ENCODE measurements around the gene KIAA0232.

The KIAA0232 gene

DNA sequence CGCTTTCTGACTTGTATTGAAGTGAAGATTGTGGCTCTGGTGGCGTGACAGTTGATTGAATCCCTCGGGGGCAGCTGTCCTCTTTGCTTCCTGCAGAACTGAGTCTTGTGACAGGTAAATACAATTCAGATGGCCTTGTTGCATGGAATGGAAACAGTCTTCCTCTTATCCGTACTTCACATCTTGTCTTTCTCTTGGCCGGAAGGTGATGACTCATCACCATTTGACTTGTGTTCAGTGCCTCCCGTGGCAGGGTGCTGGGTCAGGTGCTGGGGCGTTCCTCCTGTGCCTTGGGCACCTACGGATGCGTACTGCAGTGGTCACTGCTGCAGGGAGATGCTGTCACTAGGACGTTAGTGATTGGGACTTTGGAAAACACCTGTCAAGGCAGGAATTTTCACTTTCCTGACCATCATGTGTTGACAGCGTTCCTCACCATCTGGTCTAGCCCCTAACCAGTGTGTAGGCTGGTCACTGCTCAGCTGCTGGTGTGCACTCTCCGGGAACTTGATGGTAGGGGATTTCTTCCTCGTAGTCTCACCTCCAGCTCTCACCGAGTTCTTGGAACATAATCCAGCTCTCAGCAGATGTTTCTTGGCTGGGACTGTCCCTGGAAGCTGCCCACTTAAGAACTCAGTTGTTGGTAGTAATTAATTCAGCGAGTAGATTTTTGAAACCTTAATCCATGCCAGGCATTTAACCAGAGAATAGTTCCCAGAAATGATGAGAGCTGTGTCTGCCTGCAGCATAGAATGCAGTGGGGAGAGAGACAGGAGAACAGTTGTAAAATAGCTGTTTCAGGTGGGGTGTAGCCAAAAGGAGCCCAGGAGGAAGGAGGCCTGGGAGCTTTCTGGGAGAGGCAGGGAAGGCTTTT lies 134.3 kb downstream of the KIAA0232 start:
- DNase-seq (ENCODE audit: low spot score): peak; percentile 41

DNA sequence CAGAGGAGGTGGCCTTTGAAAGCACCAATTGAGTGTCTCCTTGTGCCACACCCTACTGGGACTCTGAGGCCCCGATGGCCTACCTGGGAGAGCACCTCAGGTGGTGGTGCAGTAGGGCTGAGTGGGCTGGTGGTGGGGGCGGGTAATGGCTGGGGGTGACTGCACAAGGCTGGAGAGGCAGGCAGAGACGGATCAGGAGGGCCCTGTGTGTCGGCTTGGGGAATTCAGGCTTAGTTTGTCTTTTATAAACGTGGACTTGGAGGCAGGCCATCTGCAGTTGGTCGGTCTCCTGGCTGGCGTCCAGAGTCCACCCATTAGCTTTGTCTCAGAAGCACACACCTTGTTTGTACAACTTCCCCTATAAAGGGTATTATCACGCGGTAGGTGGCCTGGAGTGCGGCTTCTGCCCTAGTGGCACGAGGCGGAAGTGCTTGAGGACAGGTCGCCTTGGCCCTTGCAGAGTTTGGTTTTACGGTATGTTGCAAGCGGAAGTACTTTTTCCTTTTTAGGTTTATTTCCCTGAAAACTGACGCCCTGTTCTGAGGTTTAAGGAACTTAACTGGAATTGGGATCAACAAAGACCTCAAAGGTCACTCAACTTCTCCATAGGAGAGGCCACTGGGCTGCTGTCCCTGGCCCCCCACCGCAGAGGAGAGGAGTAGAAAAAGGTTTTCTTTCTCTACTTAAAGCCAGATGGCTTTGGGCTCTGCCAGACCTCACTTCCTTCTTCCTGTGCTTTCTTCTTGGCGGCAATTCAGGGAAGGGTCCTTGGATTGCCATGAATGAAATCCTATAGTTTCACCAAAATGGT lies 135.1 kb downstream of the KIAA0232 start:
- peak; percentile 64 for DNase-seq (ENCODE audit: low spot score)

DNA sequence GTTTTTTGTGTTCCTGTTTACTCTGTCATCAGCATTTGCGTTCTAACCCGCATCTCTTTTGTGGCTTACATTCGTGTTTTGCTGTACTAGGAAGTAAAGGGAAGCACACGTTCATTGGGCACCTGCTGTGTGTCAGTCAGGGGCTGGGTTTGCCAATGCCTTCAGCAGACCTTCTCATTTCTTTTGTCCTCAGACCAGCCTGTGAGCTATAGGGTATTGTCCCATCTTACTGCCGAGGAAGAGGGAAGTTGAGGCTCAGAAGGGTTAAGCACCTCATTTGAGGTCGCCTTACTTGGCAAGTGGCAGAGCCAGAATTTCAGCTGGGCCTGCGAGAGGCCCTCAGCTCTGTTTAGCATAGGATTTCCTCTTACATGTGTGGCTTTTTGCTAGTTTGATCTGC lies 135.8 kb downstream of the KIAA0232 start:
- no peak for DNase-seq (ENCODE audit: low spot score)

DNA sequence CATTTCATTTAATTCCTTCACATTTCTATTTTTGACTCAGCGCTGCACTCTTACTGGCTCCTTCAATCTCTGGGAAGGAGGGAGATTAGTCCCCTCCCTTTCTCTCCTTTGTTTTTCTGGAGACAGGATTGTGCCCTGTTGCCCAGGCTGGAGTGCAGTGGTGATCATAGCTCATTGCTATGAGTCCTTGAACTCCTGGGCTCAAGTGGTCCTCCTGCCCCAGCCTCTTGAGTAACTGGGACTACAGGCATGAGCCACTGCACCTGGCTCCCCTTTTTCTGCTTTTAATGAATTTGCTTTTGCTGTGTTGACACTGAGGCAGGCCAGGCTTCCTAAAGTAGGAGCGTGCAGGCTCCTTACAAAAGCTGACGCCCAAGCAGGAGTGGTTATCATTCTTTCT lies 137.6 kb downstream of the KIAA0232 start:
- no peak for DNase-seq (ENCODE audit: low spot score)

DNA sequence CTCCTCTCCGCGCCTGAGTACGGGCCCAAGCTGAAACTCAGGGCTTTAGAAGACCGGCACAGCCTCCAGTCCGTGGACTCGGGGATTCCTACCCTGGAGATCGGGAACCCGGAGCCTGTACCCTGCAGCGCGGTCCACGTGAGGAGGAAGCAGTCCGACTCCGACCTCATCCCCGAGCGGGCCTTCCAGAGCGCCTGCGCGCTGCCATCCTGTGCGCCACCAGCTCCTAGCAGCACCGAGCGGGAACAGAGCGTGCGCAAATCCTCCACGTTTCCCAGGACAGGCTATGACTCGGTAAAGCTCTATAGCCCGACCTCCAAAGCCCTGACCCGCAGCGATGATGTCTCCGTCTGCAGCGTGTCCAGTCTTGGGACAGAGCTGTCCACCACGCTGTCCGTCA lies 141.0 kb downstream of the KIAA0232 start:
- no peak for DNase-seq (ENCODE audit: low spot score)

DNA sequence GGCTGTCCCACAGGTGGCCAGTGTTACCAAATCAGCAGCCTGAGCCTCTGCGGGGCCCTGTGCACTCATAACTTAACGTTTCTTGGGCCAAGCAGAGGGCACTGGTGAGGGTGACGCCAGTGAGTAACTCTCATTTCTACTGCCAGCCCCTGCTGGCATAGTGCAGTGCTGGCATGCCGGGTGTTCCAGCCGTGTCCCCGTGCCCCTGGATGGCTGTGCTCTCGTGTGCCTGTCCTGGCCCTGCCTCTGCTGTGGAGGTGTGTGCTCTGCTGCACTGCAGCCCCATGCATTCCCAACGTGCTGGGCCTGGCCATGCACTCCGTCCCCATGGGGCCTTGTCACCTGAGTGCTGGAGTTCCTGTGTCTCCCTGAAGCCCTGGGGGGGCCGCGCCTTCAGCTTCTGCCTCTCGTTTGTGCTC lies 141.8 kb downstream of the KIAA0232 start:
- no peak for DNase-seq (ENCODE audit: low spot score)

DNA sequence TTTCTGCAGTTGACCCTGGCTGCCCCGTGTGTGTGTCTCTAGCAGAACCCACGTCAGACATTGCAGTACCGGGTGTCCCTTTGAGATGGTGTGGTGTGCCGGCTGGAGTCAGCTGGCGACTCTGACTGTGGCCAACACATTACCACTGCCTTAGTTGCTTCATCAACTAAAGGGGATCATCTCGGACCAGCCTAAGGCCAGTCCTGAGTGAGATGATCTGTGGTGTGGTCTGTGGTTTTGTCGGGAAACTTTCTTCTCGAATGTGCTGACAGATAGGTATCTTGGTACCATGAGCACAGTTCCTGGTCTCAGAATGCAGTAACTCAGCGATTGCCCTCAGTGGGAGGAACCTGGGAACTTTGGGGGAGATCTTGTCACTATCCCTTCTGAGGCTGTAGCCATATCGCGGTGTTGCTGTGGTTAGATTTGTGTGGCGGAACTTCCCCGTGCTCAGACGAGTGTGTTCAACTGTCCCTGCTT lies 142.9 kb downstream of the KIAA0232 start:
- no peak for DNase-seq (ENCODE audit: low spot score)

DNA sequence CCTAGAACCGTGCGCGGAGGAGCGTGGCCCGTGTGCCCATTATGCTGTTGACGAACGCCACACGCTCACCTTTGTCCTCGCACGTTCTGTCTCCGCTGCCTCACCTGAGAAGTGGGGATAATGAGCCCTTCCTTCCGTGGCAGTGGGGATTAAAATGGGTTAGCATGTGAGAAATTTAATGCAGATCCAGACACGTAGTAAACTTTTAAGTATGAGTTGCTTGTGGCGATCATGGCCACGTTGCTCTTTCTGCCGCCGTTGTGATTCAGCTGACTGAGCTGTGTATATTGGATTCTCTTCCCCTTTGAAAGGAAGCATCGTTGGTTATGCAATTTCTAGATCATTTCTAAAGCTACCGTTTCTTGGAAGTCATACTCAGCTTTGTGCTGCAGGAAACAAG lies 143.6 kb downstream of the KIAA0232 start:
- DNase-seq (ENCODE audit: low spot score): no peak

DNA sequence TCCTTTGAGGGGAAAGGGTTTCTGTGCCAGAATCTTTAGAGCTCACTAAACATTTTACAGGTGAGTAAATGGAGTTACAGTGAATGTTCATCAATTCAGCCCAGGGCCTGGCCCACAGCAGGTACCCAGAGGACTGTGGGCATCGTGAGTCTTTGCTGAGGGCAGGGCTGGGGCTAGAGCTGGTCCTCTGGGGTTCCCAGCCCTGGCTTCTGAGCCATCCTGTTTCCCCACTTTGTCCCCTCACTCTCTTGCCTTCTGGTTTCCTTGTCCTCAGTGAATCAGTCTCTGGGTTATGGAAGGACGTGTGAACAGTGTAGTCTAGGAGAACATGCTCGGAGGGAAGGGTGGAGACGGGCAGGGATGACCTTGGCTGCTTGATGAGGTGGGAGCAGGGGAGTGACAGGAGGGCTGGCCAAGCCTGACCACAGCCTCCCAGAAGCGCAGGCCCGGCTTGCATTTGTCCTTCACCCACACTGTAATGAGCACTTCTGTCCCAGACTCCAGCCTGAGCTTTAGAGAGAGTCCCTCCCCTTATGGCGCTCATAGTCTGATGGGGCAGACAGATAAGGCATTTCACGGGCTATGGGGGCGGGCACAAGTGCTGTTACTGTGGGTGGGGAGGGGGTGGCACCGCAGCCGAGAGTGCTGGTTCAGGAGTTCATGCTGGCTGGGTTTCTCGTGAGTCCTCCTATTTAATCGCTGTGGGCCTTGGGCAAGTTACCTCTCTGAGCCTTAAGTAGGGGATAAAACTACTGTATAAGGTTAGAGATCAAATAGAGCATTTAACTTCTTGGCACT lies 144.4 kb downstream of the KIAA0232 start:
- DNase-seq (ENCODE audit: low spot score): no peak

DNA sequence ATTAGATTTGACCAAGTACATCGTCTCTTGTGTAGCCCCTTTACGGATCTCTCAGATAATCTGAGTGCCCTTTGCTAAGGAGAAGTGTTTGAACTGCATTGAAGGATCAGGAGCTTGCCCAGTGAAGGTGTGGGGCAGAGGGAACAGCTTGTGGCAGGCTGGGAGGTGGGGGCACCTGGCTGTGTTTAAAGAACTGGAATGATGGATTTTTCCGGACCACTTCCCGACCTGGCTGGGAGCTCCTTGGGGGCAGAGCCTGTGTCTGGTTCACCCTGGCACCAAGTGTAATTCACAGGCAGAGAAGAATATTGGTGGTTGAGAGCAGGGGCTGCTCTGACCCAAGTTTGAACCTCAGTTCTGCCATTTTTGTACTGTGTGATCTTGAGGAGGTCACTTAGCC lies 145.6 kb downstream of the KIAA0232 start:
- no peak for DNase-seq (ENCODE audit: low spot score)

DNA sequence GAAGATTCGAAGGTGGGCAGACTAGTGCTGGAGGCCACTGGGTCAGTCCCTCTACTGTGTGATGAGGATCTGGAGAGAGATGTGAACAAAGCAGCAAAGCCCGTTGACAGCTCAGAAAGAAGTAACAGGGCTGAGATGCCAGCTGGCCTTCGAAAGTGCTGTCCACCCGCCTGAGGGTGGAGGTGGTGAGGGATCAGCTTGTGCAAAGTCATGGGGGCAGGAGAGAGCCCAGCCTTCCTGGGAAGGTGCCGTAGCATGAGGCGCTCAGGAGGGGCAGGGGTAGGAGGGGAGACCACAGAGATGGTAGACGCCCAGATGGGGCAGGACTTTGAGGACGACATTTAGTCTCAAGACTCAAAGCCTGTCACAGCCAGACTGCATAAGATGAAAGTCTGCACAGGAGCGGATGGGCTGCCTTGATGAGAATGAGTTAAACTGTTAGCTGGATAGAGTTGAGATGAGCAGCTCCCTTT lies 146.8 kb downstream of the KIAA0232 start:
- DNase-seq (ENCODE audit: low spot score): peak; percentile 21

DNA sequence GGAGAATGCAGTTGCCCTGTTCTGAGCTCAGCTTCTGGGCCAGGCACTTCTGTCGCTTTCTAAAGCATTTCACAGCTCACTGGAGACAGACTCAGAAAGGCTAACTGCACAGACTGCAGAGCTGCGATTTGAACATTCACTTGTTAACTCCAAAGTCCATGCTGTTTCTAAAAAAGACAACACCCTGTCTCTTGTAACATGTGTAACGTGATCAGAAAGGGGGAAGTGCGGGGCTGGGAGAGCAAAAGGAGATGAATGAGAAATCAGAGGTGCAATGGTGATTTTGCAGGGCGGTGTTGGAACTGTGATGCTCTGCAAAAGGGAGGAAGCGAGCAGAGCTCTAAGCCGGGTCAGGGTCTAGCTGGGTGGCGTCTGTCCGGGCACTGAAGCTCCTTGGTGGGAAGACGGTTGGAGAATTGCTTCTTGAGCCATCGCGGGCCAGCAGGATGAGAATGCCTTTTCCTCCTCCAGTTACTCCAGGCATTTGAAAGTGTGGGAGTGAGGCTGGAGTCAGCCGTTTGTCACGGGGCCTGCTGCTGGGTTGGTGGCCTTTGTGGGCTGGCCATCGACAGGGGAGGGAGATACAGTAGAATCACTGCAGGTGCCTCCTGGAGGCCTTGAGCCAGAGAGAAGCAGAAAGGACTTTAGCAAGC lies 147.4 kb downstream of the KIAA0232 start:
- DNase-seq (ENCODE audit: low spot score): peak; percentile 22

DNA sequence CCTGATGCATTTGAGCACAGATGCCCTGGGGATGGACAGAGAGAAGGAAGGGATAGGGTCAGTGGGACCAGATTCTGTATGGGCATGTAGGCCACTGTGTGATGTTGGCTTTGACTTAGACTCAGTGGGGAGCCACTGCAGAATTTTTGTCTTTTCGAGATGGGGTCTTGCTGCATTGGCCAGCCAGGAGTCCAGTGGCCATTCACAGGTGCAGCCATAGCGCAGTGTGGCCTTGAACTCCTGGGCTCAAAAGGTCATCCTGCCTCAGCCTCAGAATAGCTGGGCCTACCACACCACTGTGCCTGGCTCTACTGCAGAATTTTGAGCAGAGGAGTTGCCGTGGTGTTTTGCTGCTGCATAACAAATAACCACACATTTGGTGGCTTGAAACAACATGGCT lies 149.9 kb downstream of the KIAA0232 start:
- DNase-seq (ENCODE audit: low spot score): no peak

DNA sequence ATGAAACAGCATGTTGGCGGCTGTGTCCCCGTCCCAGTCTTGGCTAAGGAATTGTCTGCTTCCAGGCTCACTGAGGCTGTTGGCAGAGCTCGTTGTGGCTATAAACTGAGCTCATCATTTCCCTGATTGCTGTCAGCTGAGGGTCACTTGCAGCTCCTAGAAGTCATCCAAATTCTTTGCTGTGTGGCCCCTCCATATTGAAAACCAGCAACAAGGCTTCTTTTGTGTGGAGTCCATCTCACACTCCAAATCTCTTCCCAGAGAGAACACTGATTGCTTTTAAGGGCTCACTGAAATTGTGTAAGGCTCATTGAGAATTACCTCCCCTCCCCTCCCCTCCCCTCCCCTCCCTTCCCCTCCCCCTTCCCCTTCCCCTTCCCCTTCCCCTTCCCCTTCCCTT lies 150.4 kb downstream of the KIAA0232 start:
- DNase-seq (ENCODE audit: low spot score): no peak
